ENCODE measurements around the gene LRRC8B.
"Not testable (repeated sequence)": the region's sequence is repeated elsewhere in the genome, so short reads cannot be mapped to it uniquely, and the experiment has no call there.

The LRRC8B gene

GRCh38 chr1:89608319-89608983, 83.8 kb downstream of the LRRC8B start:
- no peak for DNase-seq (ENCODE audit: low read depth)

- DNase-seq (ENCODE audit: low read depth) = no peak
These were observed 84.5 kb downstream of the LRRC8B start for GRCh38 chr1:89608984-89609725.

- no peak for DNase-seq (ENCODE audit: low read depth)
These were observed 85.3 kb downstream of the LRRC8B start for GRCh38 chr1:89609781-89610456.

- no peak for DNase-seq (ENCODE audit: low read depth)
These were observed 85.9 kb downstream of the LRRC8B start for GRCh38 chr1:89610457-89611011.

GRCh38 chr1:89611721-89612120, 87.1 kb downstream of the LRRC8B start:
- DNase-seq (ENCODE audit: low read depth) = no peak

- no peak for DNase-seq (ENCODE audit: low read depth)
These were observed 89.3 kb downstream of the LRRC8B start for GRCh38 chr1:89613928-89614327.

GRCh38 chr1:89615676-89616598, 91.3 kb downstream of the LRRC8B start:
- no peak for DNase-seq (ENCODE audit: low read depth)

GRCh38 chr1:89616844-89617627, 92.4 kb downstream of the LRRC8B start:
- DNase-seq (ENCODE audit: low read depth) = no peak

GRCh38 chr1:89620664-89621063, 96.0 kb downstream of the LRRC8B start:
- no peak for DNase-seq (ENCODE audit: low read depth)

- DNase-seq (ENCODE audit: low read depth) = no peak
These were observed 98.3 kb downstream of the LRRC8B start for GRCh38 chr1:89622895-89623294.

- no peak for DNase-seq (ENCODE audit: low read depth)
These were observed 99.7 kb downstream of the LRRC8B start for GRCh38 chr1:89624314-89624713.

GRCh38 chr1:89624715-89625323, 100.2 kb downstream of the LRRC8B start:
- DNase-seq (ENCODE audit: low read depth) = no peak

- no peak for DNase-seq (ENCODE audit: low read depth)
These were observed 103.0 kb downstream of the LRRC8B start for GRCh38 chr1:89627596-89627962.

- DNase-seq (ENCODE audit: low read depth) = no peak
These were observed 104.5 kb downstream of the LRRC8B start for GRCh38 chr1:89629146-89629545.

GRCh38 chr1:89629600-89629999, 105.0 kb downstream of the LRRC8B start:
- not testable (repeated sequence) for DNase-seq (ENCODE audit: low read depth)

- DNase-seq (ENCODE audit: low read depth) = no peak
These were observed 105.4 kb downstream of the LRRC8B start for GRCh38 chr1:89630048-89630447.

GRCh38 chr1:89631816-89632656, 107.4 kb downstream of the LRRC8B start:
- DNase-seq (ENCODE audit: low read depth) = no peak

- DNase-seq (ENCODE audit: low read depth) = peak; percentile 44
These were observed 108.1 kb downstream of the LRRC8B start, which contains the start of gene LRRC8C for GRCh38 chr1:89632657-89633247. TSS of gene LRRC8C (plus strand) at chr1:89633120. CDS start at chr1:89686474, 53,354 bp downstream.

GRCh38 chr1:89633248-89633799, 108.7 kb downstream of the LRRC8B start:
- no peak for DNase-seq (ENCODE audit: low read depth)
